ENCODE data around the gene SULT4A1.

DNA sequence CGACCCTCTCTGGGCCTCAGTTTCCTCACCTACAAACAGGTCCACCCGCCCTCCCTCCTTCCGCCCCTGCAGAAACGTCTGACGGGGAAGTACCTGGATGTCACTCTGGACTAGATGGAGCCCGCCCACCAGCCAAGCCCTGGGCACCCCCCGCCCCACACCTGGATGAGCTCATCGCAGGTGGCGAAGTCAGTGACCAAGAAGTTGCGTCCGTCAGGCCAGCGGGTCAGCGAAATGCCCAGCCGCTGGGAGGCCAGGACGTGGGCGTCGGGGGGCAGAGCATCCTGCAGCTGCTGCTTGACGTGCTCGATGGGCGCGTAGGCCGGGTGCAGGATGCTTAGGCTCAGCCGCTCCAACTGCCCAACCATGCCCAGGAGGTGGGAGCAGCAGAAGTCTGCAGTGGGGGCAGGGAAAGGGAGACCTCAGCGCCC is 28.6 kb upstream of the SULT4A1 start:
- TF ChIP-seq, protein P1, sequence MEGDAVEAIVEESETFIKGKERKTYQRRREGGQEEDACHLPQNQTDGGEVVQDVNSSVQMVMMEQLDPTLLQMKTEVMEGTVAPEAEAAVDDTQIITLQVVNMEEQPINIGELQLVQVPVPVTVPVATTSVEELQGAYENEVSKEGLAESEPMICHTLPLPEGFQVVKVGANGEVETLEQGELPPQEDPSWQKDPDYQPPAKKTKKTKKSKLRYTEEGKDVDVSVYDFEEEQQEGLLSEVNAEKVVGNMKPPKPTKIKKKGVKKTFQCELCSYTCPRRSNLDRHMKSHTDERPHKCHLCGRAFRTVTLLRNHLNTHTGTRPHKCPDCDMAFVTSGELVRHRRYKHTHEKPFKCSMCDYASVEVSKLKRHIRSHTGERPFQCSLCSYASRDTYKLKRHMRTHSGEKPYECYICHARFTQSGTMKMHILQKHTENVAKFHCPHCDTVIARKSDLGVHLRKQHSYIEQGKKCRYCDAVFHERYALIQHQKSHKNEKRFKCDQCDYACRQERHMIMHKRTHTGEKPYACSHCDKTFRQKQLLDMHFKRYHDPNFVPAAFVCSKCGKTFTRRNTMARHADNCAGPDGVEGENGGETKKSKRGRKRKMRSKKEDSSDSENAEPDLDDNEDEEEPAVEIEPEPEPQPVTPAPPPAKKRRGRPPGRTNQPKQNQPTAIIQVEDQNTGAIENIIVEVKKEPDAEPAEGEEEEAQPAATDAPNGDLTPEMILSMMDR (IDR thresholded peaks at IDR 0.05): no peak
- TF ChIP-seq POLR2A (IDR thresholded peaks at IDR 0.05): no peak

Measured in Peyer's patch (tissue), 4 donors.